ENCODE data around the gene RPL36.
A peak's percentile ranks its signal among the peaks of the same experiment; 100 is the strongest.
"Not testable (repeated sequence)": the region's sequence is repeated elsewhere in the genome, so short reads cannot be mapped to it uniquely, and the experiment has no call there.

Gene RPL36

DNA sequence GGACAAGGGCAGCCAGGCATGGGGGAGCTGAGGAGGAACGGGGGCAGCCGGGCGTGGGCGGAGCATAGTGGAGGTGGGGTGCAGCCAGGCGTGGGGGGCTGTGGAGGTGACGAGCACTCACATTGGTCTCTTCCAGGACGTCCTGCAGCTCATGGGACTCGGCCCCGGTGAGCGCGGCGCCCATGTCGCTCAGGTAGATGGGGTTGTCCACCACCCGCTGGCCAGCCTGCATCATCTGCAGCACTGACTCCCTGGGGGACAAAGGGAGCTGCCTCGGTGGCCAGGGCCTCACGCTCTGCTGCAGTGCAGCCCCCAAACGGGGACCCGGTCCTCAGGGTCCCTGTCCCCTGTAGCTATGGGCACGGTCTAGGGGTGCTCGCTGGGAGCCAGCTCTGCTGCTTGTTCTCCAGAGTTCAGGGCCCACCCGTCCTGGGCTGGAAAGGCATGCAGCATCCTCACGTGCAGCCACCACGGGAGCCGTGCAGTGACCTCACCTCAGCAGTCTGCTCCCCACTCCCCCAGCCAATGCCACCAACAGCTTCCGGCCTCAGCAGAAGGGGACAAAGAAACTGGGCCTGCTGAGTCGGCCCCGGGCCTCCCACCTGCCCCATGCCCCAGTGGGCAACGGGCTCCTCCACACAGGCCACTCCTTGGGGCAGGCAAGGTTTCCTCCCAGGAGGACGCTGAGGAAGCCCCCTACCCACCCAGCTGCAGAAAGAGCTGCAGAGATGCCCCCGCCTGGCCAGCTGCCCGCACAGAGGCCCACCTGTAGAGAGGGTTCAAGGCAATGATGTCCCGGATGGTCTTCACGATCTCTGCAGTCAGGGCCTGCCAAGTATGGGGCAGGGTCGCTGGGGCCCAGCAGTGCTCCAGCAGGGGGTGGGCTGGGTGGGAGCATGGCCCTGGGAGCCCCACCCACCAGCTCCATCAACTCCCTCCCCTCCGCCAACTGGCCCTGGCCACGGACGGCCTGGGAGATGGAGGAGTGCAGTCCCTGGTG, 17.8 kb downstream of the RPL36 start:
- no peak for DNase-seq

- DNase-seq: no peak
Measured at GRCh38 chr19:5711025-5711424, 20.9 kb downstream of the RPL36 start.

- DNase-seq: no peak
Measured at GRCh38 chr19:5711713-5712161, 21.6 kb downstream of the RPL36 start.

DNA sequence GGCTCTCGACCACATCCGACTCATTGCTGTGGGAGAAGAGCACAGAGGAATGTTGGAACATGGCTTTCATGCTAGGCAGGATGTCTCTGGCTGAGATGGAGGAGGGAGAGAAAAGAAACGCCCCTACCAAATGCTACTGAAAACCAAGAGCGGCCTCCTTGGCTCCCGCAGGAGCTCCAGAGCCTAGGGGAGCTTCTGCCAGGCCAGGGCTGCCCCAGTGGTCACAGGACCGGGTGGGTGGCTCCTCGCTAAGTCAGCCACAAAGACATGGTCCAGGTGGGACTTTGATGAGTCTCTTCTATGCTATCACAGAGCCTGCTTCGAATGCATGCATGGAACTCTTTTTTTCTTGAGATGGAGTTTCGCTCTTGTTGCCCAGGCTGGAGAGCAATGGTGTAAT, 23.1 kb downstream of the RPL36 start:
- no peak for DNase-seq

GRCh38 chr19:5714816-5715215, 24.7 kb downstream of the RPL36 start:
- no peak for DNase-seq

GRCh38 chr19:5717215-5717935, 27.3 kb downstream of the RPL36 start:
- DNase-seq: no peak

DNA sequence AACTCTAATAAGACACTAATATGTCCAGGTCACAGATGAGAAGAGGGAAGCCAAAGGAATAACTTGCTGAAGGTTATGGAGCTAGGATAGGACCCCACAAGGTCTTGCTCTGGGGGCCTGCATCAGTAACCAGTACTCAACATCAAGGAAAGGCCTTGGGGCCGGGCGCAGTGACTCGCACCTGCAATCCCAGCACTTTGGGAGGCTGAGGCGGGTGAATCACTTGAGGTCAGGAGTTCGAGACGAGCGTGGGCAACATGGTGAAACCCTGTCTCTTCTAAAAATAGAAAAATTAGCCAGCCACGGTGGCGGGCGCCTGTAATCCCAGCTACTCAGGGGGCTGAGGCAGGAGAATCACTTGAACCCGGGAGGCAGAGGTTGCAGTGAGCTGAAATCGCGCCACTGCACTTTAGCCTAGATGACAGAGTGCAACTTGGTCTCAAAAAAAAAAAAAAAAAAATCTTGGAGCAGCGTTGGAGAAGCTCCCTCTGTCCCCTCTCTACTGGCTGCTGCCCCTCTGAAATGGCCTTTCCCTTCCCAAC, 28.0 kb downstream of the RPL36 start:
- no peak for DNase-seq

DNA sequence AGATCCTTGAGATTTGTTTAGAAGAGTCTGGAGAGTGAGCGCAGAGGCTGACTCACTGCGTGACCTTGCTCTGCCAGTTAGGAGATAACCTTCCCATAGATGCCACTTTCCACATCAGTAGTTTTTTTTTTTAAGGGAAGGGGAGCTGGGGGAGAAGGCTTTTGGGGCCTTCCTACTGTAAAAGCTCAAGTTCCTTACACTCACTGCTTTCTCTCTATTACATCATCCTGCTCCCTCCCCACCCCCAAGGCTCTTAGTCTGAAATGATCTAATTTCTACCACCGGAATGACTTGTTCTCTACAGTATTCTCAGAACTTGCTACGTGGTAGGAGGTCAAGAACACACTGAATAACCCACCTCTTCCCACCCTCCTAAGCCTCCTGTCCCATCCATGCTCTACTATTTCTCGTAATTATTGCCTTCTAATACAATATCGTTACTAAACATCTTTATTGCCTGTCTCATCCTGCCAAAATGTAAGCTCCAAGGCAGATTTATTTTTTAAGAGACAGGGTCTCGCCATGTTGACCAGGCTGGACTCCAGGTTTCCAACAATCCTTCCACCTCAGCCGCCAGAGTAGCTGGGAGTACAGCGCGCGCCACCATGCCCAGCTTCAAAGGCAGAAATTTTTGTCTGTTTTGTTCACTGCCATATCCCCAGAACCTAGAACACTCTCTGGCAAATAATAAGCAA, 28.6 kb downstream of the RPL36 start:
- DNase-seq: no peak

- no peak for DNase-seq
Measured at GRCh38 chr19:5719274-5719960, 29.3 kb downstream of the RPL36 start.

DNA sequence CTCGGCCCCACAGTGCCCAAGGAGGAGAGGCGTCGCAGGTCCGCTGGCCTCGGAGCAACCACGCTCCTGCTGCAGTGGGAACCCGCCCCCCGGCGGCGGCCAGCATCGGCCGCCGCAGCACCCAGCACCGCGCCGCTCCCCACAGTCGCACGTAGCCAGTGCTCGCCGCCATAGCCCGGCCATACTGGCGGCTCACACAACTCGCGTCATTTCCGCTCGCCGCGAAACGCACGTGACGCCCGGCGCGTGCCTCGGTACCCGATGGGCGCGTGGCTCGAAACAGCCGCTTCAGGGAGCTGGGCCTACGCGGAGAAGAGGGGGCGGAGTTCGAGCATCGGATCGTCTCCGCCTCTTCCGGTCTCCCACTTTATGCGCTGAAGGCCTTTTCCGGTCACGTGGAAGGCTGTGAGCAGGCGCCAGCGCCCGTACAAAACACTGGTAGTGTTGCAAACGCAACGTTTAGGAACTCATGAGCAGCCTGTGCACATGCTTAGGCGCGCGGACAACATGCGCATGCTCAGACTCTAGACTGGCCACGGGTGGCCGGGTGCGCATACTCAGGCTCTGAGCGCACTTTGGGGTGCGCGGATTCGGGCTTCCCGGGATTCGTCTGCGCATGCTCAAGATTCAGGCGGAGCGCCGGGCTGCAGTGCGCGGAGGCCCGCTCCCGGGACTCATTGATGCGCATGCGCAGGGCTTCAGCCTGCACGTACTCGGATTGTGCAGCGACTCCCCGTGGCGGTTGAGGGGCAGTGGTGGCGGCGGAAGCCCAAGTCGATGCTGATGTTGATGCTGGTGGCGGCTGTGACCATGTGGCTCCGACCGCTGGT, 30.1 kb downstream of the RPL36 start, which contains the start of the genes CATSPERD and LONP1:
CATSPERD (plus strand) TSS at position 677 of the 830 bp plus-strand sequence; CDS start at position 778, 101 bp downstream.
LONP1 (minus strand) TSS at position 186 of the 830 bp plus-strand sequence; CDS start at position 172, 14 bp downstream.
- DNase-seq: peak; percentile 99

DNA sequence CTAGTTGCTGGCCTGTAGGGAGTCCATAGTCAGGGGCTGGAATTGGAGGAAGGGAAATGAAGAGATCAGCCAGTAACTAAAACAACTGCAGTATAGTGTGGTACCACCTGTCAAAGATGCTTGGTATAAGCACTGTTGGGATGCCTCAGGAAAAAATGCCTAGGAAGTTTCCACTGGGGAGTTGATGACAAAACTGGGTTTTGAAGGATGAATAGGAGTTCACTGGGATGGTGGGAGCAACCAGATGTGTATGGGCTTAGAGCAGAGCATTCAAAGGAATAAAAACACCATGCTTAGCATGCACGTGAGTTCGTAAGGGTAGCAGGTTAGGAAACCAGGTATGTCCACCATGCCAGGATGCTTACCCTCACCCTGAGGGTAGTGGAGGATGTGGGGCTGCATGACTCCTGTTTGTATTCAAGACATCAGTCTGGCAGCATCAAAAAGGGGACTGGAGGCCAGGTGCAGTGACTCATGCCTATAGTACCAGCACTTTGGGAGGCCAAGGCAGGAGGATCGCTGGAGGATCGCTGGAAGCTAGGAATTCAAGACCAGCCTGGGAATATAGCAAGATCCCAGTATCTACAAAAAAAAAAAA, 37.5 kb downstream of the RPL36 start:
- no peak for DNase-seq

DNA sequence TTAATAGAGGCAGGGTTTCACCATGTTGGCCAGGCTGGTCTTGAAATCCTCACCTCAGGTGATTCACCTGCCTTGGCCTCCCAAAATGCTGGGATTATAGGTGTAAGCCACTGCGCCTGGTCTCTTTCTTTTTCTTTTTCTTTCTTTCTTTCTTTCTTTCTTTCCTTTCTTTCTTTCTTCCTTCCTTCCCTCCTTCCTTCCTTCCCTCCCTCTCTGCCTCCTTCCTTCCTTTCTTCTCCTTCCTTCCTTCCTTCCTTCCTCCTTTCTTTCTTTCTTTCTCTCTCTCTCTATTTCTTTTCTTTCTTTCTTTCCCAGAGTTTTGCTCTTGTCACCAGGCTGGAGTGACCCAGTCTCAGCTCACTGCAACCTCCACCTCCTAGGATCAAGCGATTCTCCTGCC, 43.1 kb downstream of the RPL36 start:
- not testable (repeated sequence) for DNase-seq

GRCh38 chr19:5738423-5738822, 48.3 kb downstream of the RPL36 start:
- no peak for DNase-seq

Measured in NCI-H510A treated with DMSO at 0.1 percent for 48 hours (cell line).